ENCODE data around the gene MGMT. TPM values are rescaled to one million over a fixed set of nuclear protein-coding genes. Genes with fewer than 3 reads are reported as not detected.

The MGMT gene
- total and polyA plus RNA-seq, 2 experiments from 2014 or later, result 19.3 to 21.9 TPM

DNA sequence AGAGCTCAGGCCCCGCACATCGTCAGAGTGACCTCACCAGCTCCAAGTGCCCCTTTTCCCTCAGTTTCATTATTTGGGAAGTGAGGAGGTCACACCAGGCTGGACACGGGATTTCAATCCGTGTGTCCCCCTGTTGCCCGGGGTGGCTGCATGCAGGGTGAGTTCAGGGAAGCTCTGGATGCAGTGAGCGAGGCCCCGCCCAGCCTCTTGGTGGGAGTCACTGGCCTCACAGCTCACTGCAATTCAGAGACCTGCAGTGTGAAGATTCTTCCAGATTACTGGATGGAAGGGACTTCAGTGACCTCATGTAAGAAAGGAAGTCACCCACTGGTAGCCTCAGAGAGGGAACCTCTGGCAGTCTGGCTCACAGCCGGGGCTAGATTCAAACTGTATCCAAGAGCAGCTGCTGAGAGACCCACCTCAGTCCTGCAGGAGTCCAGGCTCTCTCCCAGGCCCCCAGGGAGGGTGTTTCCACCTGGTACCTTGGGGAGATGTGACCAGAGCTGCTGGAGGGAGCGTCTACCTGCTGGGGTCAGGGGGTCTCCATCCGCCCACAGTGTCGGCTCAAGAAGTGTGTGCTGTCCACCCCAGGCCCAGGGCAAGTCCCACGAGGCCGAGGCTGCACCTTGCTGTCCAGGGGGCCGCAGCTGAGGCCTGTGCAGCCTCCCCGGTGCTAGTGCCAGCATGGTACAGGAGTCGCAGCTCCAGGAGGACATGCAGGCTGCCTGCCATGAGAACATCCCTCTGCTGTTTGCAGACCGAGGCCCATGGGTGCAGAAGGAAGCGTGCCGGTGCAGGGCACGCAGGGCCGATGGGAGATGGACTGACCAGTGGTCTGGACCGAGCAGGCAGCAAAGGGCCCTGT is 54.4 kb downstream of the MGMT start:
- TF ChIP-seq ZNF331 (CRISPR knock-in tag; IDR thresholded peaks at IDR 0.05; ENCODE audit: low read depth), result no peak
- no peak for TF ChIP-seq EZH2 (IDR thresholded peaks at IDR 0.05; ENCODE audit: low read depth, unreplicated experiment)
- no peak for TF ChIP-seq CREB1 (CRISPR knock-in tag; IDR thresholded peaks at IDR 0.05; ENCODE audit: low read depth)
- TF ChIP-seq JUNB (IDR thresholded peaks at IDR 0.05; ENCODE audit: unreplicated experiment), result no peak
- TF ChIP-seq ETS1 (IDR thresholded peaks at IDR 0.05), result no peak
- no peak for TF ChIP-seq POLR2AphosphoS5 (IDR thresholded peaks at IDR 0.05; ENCODE audit: low read depth)
- no peak for TF ChIP-seq ZNF462 (CRISPR knock-in tag; IDR thresholded peaks at IDR 0.05)
- no peak for TF ChIP-seq ZNF114 (CRISPR knock-in tag; IDR thresholded peaks at IDR 0.05)
- TF ChIP-seq NANOG (IDR thresholded peaks at IDR 0.05; ENCODE audit: borderline replicate concordance), result no peak
- TF ChIP-seq REST (IDR thresholded peaks at IDR 0.05; ENCODE audit: unreplicated experiment), result no peak
- TF ChIP-seq EZH2phosphoT487 (IDR thresholded peaks at IDR 0.05; ENCODE audit: unreplicated experiment), result no peak
- no peak for TF ChIP-seq STAT1 (IDR thresholded peaks at IDR 0.05; ENCODE audit: unreplicated experiment)
- TF ChIP-seq, protein P1, sequence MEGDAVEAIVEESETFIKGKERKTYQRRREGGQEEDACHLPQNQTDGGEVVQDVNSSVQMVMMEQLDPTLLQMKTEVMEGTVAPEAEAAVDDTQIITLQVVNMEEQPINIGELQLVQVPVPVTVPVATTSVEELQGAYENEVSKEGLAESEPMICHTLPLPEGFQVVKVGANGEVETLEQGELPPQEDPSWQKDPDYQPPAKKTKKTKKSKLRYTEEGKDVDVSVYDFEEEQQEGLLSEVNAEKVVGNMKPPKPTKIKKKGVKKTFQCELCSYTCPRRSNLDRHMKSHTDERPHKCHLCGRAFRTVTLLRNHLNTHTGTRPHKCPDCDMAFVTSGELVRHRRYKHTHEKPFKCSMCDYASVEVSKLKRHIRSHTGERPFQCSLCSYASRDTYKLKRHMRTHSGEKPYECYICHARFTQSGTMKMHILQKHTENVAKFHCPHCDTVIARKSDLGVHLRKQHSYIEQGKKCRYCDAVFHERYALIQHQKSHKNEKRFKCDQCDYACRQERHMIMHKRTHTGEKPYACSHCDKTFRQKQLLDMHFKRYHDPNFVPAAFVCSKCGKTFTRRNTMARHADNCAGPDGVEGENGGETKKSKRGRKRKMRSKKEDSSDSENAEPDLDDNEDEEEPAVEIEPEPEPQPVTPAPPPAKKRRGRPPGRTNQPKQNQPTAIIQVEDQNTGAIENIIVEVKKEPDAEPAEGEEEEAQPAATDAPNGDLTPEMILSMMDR (conservative IDR thresholded peaks at IDR 0.05; ENCODE audit: low read depth in 2 of 2), result no peak
- no peaks in the 10 kb centered on the region for H3F3A ChIP-seq (replicated peaks; ENCODE audit: low read depth)
- Mint-ChIP-seq H3K27ac (no peak overlapping the region; the same call in 1 of the 2 replicates), H3K27me3 (ENCODE audit: insufficient read depth, low read depth, poor library complexity) (peaks cover 21% of the 10 kb centered on the region), H3K4me1 (peaks cover 22% of the 10 kb centered on the region), H3K4me3 (no peak overlapping the region), H3K36me3 (ENCODE audit: low read depth) (peaks cover 19% of the 10 kb centered on the region; the same call in 2 of the 3 replicates), H3K9me3 (peaks cover 30% of the 10 kb centered on the region)
- no peaks in the 10 kb centered on the region for H3K27me3 ChIP-seq (ENCODE audit: insufficient read depth)
- ATAC-seq, result no peak
- H2AFZ ChIP-seq, result no peak overlapping the region
- no peaks in the 10 kb centered on the region for H3K36me3 ChIP-seq (ENCODE audit: insufficient read depth)
- H3K4me2 ChIP-seq, result no peak overlapping the region
- 0 out of 2 replicates have a peak, but pooled peaks cover 4% of the 10 kb centered on the region for H3K9me2 ChIP-seq (ENCODE audit: insufficient read depth)
- 0 out of 2 replicates have a peak, but pooled peaks cover 3% of the 10 kb centered on the region for H3K79me2 ChIP-seq (replicated peaks; ENCODE audit: insufficient read depth)
- no peak overlapping the region for H3K27ac ChIP-seq (ENCODE audit: low read depth)
- H4K20me1 ChIP-seq (replicated peaks; ENCODE audit: insufficient read depth), result no peaks in the 10 kb centered on the region; the same call in 1 of the 2 replicates
- no peak overlapping the region for H3K4me3 ChIP-seq
- H3K4me1 ChIP-seq (ENCODE audit: insufficient read depth), result no peaks in the 10 kb centered on the region
- no peak for DNase-seq (ENCODE audit: low spot score)
